Measurements from ENCODE around the gene SFMBT2. TPM values are rescaled to one million over a fixed set of nuclear protein-coding genes. Genes with fewer than 3 reads are reported as not detected.

The SFMBT2 gene
- total and polyA plus RNA-seq, 10 of the 15 experiments (the other 5 are each of a cell fraction or from before 2014, with no cell fraction given), result 2.8 to 29.6 (median 15.1) TPM

GRCh38 chr10:7122561-7122960 is 288.3 kb downstream of the SFMBT2 start:
- H3K27ac ChIP-seq (ENCODE audit: control insufficient read depth, insufficient read depth), result no peak overlapping the region
- SMC1A ChIA-PET (ENCODE audit: uncharacterized antibody, unreplicated experiment), result interaction anchor here (1.3 to 2.6 kb wide), 3 partner anchors 20 to 294 kb away, joined by 3 to 19 read pairs (median 4); no protein-coding TSS in a partner anchor
- ATAC-seq, result no peak
- 30% methylated on average over 3 of the region's 3 CpGs for WGBS (ENCODE audit: insufficient coverage, insufficient replicate concordance, low lambda C conversion rate, missing lambda C conversion rate)
- H4K20me1 ChIP-seq (ENCODE audit: control insufficient read depth, insufficient read depth), result no peaks in the 10 kb centered on the region
- no peak for FAIRE-seq
- H3K79me2 ChIP-seq (ENCODE audit: control insufficient read depth, insufficient read depth, low read length), result no peaks in the 10 kb centered on the region
- H3K4me1 ChIP-seq (ENCODE audit: control insufficient read depth, insufficient read depth, low read length), result no peaks in the 10 kb centered on the region
- intact Hi-C loops (cut with micrococcal nuclease; ENCODE audit: unreplicated experiment) (loop anchor here (5.0 kb wide), 1 partner anchor 565 kb away; no protein-coding TSS in a partner anchor), in situ Hi-C loops (cut with MboI) (loop anchor here (5.0 kb wide), 1 partner anchor 295 kb away; no protein-coding TSS in a partner anchor)
- H3K9ac ChIP-seq (ENCODE audit: control insufficient read depth, insufficient read depth, low read length), result no peak overlapping the region
- H3K9me3 ChIP-seq (replicated peaks; ENCODE audit: control insufficient read depth, insufficient read depth, low read length), result no peaks in the 10 kb centered on the region
- POLR2A ChIA-PET, result no interaction called here
- H3K36me3 ChIP-seq (ENCODE audit: control insufficient read depth in 2 of 2, insufficient read depth in 2 of 2, low read length in 1 of 2), result no peaks in the 10 kb centered on the region
- no peak overlapping the region for H2AFZ ChIP-seq (ENCODE audit: control insufficient read depth, low read depth, low read length)
- DNase-seq (ENCODE audit: low read depth, low spot score), result no peak
- no peak overlapping the region for H3K4me3 ChIP-seq
- CTCF ChIA-PET, result interaction anchor here (2.3 kb wide), 1 partner anchor 296 kb away, joined by 33 read pairs; no protein-coding TSS in a partner anchor
- BruUV-seq (replicated peaks), result no TSS peak
- RAD21 ChIA-PET (ENCODE audit: unreplicated experiment), result interaction anchor here (0.5 to 2.0 kb wide), 3 partner anchors 19 to 294 kb away, joined by 3 to 17 read pairs (median 4); no protein-coding TSS in a partner anchor
- no peak overlapping the region for H3K4me2 ChIP-seq (ENCODE audit: control insufficient read depth, insufficient read depth)
- H3K27me3 ChIP-seq (replicated peaks in 1 of 2; ENCODE audit: control insufficient read depth in 2 of 2, insufficient read depth in 2 of 2, low read length in 1 of 2), result no peaks in the 10 kb centered on the region; a peak in 1 of 4 replicates
- TF ChIP-seq MTA3 (IDR thresholded peaks at IDR 0.05; ENCODE audit: borderline replicate concordance, low read length) (no peak), EED (IDR thresholded peaks at IDR 0.05; ENCODE audit: low read depth) (no peak), NFIC (IDR thresholded peaks at IDR 0.05; ENCODE audit: low read depth, low read length) (no peak), IRF5 (IDR thresholded peaks at IDR 0.05; ENCODE audit: borderline replicate concordance) (no peak), CHD4 (IDR thresholded peaks at IDR 0.05) (no peak), ZSCAN29 (IDR thresholded peaks at IDR 0.05) (no peak), BCL3 (IDR thresholded peaks at IDR 0.05; ENCODE audit: borderline replicate concordance, insufficient read depth, low read depth, low read length, poor library complexity, severe bottlenecking) (no peak), CEBPZ (IDR thresholded peaks at IDR 0.05; ENCODE audit: low read depth, low read length) (no peak), SUPT20H (IDR thresholded peaks at IDR 0.05; ENCODE audit: borderline replicate concordance, control insufficient read depth, low read depth, low read length) (no peak), RUNX3 (IDR thresholded peaks at IDR 0.05; ENCODE audit: low read length) (no peak), TBL1XR1 (IDR thresholded peaks at IDR 0.05; ENCODE audit: low read depth, low read length) (no peak), MXI1 (IDR thresholded peaks at IDR 0.05; ENCODE audit: low read depth, low read length) (no peak), E4F1 (IDR thresholded peaks at IDR 0.05; ENCODE audit: borderline replicate concordance, partially characterized antibody) (no peak), DPF2 (IDR thresholded peaks at IDR 0.05) (no peak)
